Hepatocyte (in vitro differentiated cells): ENCODE data around the gene APOL1.

ENCODE experiments used
- CTCF ChIP-seq: fragments of 200-600 bp; sonication (generic); IDR thresholded peaks from 2 replicates; pipeline ENCODE4 v1.5.1; 2016; ENCODE audit warnings: antibody characterized with exemption, mild to moderate bottlenecking; ENCODE audit not compliant: poor library complexity
- EZH2 ChIP-seq: fragments of 200-600 bp; sonication (generic); IDR thresholded peaks from 2 replicates; pipeline ENCODE4 v1.6.1; 2016; ENCODE audit warnings: antibody characterized with exemption, mild to moderate bottlenecking, borderline replicate concordance

- no peak for TF ChIP-seq EZH2
- TF ChIP-seq CTCF: no peak
Measured at GRCh38 chr22:36294293-36294620, 41.3 kb downstream of the APOL1 start.
